SK-N-SH treated with all-trans-retinoic acid at 6 μM for 48 hours (cell line): ENCODE measurements around the gene PSMF1.

ENCODE experiments used
- ATAC-seq: fragments of 200-7000 bp; cut with Tn5 transposase; 3 replicates; pipeline ENCODE4 v1.9.1; 2020; ENCODE audit warnings: mild to moderate bottlenecking, moderate library complexity
- ARNTL ChIP-seq: fragments of 450-650 bp; formaldehyde crosslinking; IDR thresholded peaks from 2 replicates; pipeline ENCODE4 v1.5.0; 2020; ENCODE audit warnings: low read depth, mild to moderate bottlenecking, moderate library complexity, borderline replicate concordance
- CSDC2 ChIP-seq: fragments of 250-450 bp; sonication (Bioruptor Pico); IDR thresholded peaks from 2 replicates; pipeline ENCODE4 v1.5.0; 2020; ENCODE audit warnings: mild to moderate bottlenecking, moderate library complexity
- ESRRG ChIP-seq: fragments of 250-450 bp; sonication (Bioruptor Pico); IDR thresholded peaks from 2 replicates; pipeline ENCODE4 v1.6.1; 2021; ENCODE audit warnings: mild to moderate bottlenecking
- GLIS3 ChIP-seq: fragments of 250-450 bp; sonication (Bioruptor Pico); IDR thresholded peaks from 2 replicates; pipeline ENCODE4 v1.5.0; 2020; ENCODE audit warnings: mild to moderate bottlenecking, moderate library complexity
- ISL1 ChIP-seq: fragments of 250-450 bp; sonication (Bioruptor Pico); IDR thresholded peaks from 2 replicates; pipeline ENCODE4 v2.1.2; 2022; ENCODE audit warnings: mild to moderate bottlenecking, moderate library complexity
- RARB ChIP-seq: fragments of 250-450 bp; sonication (Bioruptor Pico); IDR thresholded peaks from 2 replicates; pipeline ENCODE4 v1.8.0; 2021; ENCODE audit warnings: mild to moderate bottlenecking, moderate library complexity
- TCF4 ChIP-seq: fragments of 250-450 bp; sonication (Bioruptor Pico); IDR thresholded peaks from 2 replicates; pipeline ENCODE4 v1.8.0; 2021; ENCODE audit warnings: mild to moderate bottlenecking, moderate library complexity, borderline replicate concordance
- ZC3H10 ChIP-seq: fragments of 250-450 bp; sonication (Bioruptor Pico); IDR thresholded peaks from 2 replicates; pipeline ENCODE4 v1.5.1; 2021; ENCODE audit warnings: mild to moderate bottlenecking, moderate library complexity
- ZFP30 ChIP-seq: fragments of 450-650 bp; formaldehyde crosslinking; IDR thresholded peaks from 2 replicates; pipeline ENCODE4 v1.5.0; 2022; ENCODE audit warnings: mild to moderate bottlenecking, moderate library complexity
- ZNF70 ChIP-seq: fragments of 450-650 bp; formaldehyde crosslinking; IDR thresholded peaks from 2 replicates; pipeline ENCODE4 v1.5.0; 2020; ENCODE audit warnings: mild to moderate bottlenecking, moderate library complexity
- ZNF8 ChIP-seq: fragments of 450-650 bp; formaldehyde crosslinking; IDR thresholded peaks from 2 replicates; pipeline ENCODE4 v1.5.0; 2020; ENCODE audit warnings: mild to moderate bottlenecking, moderate library complexity
- TF ChIP-seq, protein P1 (sequence below): fragments of 250-450 bp; sonication (Bioruptor Pico); IDR thresholded peaks from 2 replicates; pipeline ENCODE4 v1.8.0; 2020; ENCODE audit warnings: mild to moderate bottlenecking, moderate library complexity, borderline replicate concordance
- TF ChIP-seq, protein P2 (sequence below): fragments of 250-450 bp; sonication (Bioruptor Pico); IDR thresholded peaks from 2 replicates; pipeline ENCODE4 v1.5.1; 2021; ENCODE audit warnings: mild to moderate bottlenecking, moderate library complexity
- TF ChIP-seq, protein P3 (sequence below): fragments of 250-450 bp; sonication (Bioruptor Pico); IDR thresholded peaks from 2 replicates; pipeline ENCODE4 v1.5.0; 2020; ENCODE audit warnings: mild to moderate bottlenecking, moderate library complexity

Gene PSMF1

DNA sequence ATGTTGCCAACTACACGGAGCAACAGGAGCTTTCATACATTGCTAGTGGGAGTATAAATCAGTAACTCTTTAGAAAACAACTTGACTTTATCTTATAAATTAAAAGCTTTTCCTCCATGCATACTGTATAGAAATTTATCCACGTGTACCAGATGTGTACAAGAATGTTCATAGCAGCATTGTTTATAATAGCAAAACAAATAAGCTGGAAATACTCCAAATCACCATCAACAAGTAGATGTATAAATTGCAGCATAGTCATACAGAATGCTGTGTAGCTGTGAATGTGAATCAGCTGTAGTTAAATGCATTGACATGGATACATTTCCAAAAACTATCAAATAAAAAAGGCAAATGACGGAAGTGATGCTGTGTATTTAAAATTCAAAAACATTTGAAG, 6.0 kb downstream of the PSMF1 start:
- TF ChIP-seq CSDC2 (CRISPR knock-in tag) (no peak), RARB (no peak), TCF4 (CRISPR knock-in tag) (no peak), ARNTL (no peak)
- TF ChIP-seq, protein P1, sequence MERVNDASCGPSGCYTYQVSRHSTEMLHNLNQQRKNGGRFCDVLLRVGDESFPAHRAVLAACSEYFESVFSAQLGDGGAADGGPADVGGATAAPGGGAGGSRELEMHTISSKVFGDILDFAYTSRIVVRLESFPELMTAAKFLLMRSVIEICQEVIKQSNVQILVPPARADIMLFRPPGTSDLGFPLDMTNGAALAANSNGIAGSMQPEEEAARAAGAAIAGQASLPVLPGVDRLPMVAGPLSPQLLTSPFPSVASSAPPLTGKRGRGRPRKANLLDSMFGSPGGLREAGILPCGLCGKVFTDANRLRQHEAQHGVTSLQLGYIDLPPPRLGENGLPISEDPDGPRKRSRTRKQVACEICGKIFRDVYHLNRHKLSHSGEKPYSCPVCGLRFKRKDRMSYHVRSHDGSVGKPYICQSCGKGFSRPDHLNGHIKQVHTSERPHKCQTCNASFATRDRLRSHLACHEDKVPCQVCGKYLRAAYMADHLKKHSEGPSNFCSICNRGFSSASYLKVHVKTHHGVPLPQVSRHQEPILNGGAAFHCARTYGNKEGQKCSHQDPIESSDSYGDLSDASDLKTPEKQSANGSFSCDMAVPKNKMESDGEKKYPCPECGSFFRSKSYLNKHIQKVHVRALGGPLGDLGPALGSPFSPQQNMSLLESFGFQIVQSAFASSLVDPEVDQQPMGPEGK (CRISPR knock-in tag), result no peak
- no peak for ATAC-seq

DNA sequence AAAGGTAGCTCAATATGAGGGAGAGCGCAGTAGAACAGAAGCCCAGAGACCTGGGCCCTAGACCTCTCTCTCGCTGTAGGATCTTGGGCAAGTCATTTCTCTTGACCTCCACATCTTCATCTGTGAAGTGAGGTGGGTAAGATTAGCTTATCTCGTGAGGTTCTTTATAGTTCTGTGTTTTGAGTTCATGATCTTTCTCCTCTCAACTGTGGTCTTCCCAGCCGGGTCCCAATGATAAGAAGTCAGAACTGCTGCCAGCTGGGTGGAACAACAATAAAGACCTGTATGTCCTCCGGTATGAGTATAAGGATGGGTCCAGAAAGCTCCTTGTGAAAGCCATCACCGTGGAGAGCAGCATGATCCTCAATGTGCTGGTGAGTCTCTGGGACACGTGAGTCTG, 6.9 kb downstream of the PSMF1 start:
- no peak for ATAC-seq
- TF ChIP-seq ZNF70, result no peak
- TF ChIP-seq ZC3H10, result no peak
- TF ChIP-seq CSDC2 (CRISPR knock-in tag), result no peak
- TF ChIP-seq, protein P1 (CRISPR knock-in tag), result no peak
- no peak for TF ChIP-seq ISL1 (CRISPR knock-in tag)
- TF ChIP-seq RARB, result no peak
- no peak for TF ChIP-seq ARNTL
- TF ChIP-seq, protein P2, sequence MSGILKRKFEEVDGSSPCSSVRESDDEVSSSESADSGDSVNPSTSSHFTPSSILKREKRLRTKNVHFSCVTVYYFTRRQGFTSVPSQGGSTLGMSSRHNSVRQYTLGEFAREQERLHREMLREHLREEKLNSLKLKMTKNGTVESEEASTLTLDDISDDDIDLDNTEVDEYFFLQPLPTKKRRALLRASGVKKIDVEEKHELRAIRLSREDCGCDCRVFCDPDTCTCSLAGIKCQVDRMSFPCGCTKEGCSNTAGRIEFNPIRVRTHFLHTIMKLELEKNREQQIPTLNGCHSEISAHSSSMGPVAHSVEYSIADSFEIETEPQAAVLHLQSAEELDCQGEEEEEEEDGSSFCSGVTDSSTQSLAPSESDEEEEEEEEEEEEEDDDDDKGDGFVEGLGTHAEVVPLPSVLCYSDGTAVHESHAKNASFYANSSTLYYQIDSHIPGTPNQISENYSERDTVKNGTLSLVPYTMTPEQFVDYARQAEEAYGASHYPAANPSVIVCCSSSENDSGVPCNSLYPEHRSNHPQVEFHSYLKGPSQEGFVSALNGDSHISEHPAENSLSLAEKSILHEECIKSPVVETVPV (CRISPR knock-in tag), result no peak
- no peak for TF ChIP-seq ZFP30
- TF ChIP-seq ESRRG (CRISPR knock-in tag), result no peak
- TF ChIP-seq ZNF8 (CRISPR knock-in tag), result no peak
- TF ChIP-seq GLIS3 (CRISPR knock-in tag), result no peak
- TF ChIP-seq, protein P3, sequence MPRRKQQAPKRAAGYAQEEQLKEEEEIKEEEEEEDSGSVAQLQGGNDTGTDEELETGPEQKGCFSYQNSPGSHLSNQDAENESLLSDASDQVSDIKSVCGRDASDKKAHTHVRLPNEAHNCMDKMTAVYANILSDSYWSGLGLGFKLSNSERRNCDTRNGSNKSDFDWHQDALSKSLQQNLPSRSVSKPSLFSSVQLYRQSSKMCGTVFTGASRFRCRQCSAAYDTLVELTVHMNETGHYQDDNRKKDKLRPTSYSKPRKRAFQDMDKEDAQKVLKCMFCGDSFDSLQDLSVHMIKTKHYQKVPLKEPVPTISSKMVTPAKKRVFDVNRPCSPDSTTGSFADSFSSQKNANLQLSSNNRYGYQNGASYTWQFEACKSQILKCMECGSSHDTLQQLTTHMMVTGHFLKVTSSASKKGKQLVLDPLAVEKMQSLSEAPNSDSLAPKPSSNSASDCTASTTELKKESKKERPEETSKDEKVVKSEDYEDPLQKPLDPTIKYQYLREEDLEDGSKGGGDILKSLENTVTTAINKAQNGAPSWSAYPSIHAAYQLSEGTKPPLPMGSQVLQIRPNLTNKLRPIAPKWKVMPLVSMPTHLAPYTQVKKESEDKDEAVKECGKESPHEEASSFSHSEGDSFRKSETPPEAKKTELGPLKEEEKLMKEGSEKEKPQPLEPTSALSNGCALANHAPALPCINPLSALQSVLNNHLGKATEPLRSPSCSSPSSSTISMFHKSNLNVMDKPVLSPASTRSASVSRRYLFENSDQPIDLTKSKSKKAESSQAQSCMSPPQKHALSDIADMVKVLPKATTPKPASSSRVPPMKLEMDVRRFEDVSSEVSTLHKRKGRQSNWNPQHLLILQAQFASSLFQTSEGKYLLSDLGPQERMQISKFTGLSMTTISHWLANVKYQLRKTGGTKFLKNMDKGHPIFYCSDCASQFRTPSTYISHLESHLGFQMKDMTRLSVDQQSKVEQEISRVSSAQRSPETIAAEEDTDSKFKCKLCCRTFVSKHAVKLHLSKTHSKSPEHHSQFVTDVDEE, result no peak

DNA sequence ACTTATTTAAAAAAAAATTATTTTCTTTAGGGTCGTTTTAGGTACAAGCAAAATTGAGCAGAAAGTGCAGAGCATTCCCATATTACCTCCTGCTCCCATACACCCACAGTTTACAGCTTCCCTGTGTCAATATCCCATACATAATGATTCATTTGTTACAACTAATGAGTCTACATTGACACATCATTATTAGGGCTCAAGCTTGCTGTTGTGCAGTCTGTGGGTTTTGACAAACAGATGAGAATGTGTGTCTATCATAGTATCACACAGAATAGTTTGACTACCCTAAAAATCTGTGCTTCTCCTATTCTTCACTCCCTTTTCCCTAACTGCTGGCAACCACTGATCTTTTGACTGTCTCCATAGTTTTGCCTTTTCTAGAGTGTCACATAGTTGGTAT, 9.4 kb downstream of the PSMF1 start:
- no peak for ATAC-seq
- TF ChIP-seq ARNTL, result no peak
- TF ChIP-seq ESRRG (CRISPR knock-in tag), result no peak
- TF ChIP-seq GLIS3 (CRISPR knock-in tag), result no peak
- TF ChIP-seq, protein P2 (CRISPR knock-in tag), result no peak
- TF ChIP-seq ZNF70, result no peak
- no peak for TF ChIP-seq TCF4 (CRISPR knock-in tag)
- no peak for TF ChIP-seq CSDC2 (CRISPR knock-in tag)
- TF ChIP-seq, protein P3, result no peak
- no peak for TF ChIP-seq ZNF8 (CRISPR knock-in tag)
- no peak for TF ChIP-seq ZFP30
- no peak for TF ChIP-seq ISL1 (CRISPR knock-in tag)
